ENCODE measurements around the gene INTS1. TPM values are rescaled to one million over a fixed set of nuclear protein-coding genes. Genes with fewer than 3 reads are reported as not detected.

INTS1 gene
- polyA plus RNA-seq, 2 of the 4 experiments (the other 2 are of a cell fraction), result 14.6 to 48.1 TPM

GRCh38 chr7:1501487-1502270, 2.5 kb downstream of the INTS1 start:
- H3K4me3 ChIP-seq, result no peak overlapping the region
- peaks cover 32% of the 10 kb centered on the region for H3K4me1 ChIP-seq
- H3K9me3 ChIP-seq, result no peaks in the 10 kb centered on the region
- H3K27ac ChIP-seq, result no peak overlapping the region
- ATAC-seq (no peak), DNase-seq (ENCODE audit: low read depth in 1 of 2, low spot score in 1 of 2) (no peak), FAIRE-seq (no peak)
- H3K4me2 ChIP-seq, result peak overlapping the region; percentile 91; the same call in 2 of the 3 replicates
- ChIA-PET POLR2A (no interaction called here), CTCF (interaction anchor here (0.8 to 7.2 kb wide), 6 partner anchors 8 to 325 kb away, joined by 3 to 48 read pairs (median 4); partner anchors contain the start of gene TMEM184A)
- 88% methylated on average over 21 of the region's 21 CpGs for WGBS (ENCODE audit: missing lambda C conversion rate)
- TF ChIP-seq MAX (IDR thresholded peaks at IDR 0.05) (no peak), HDAC2 (IDR thresholded peaks at IDR 0.05) (no peak), RFX5 (IDR thresholded peaks at IDR 0.05) (no peak), FOXS1 (CRISPR knock-in tag; IDR thresholded peaks at IDR 0.05) (no peak), NFE2L2 (conservative IDR thresholded peaks at IDR 0.05; ENCODE audit: low read length) (no peak), BHLHE40 (IDR thresholded peaks at IDR 0.05; ENCODE audit: low read depth, low read length) (no peak), HOXB13 (CRISPR knock-in tag; IDR thresholded peaks at IDR 0.05; ENCODE audit: low read depth) (no peak), HOXA7 (CRISPR knock-in tag; IDR thresholded peaks at IDR 0.05) (no peak), CBX8 (IDR thresholded peaks at IDR 0.05) (no peak), RNF2 (IDR thresholded peaks at IDR 0.05; ENCODE audit: borderline replicate concordance, low read depth) (no peak), ZSCAN20 (CRISPR knock-in tag; IDR thresholded peaks at IDR 0.05) (no peak), ZC3H11A (IDR thresholded peaks at IDR 0.05) (no peak), ZNF302 (CRISPR knock-in tag; IDR thresholded peaks at IDR 0.05) (no peak), ESRRA (IDR thresholded peaks at IDR 0.05; ENCODE audit: borderline replicate concordance, low read length) (no peak), ELK1 (IDR thresholded peaks at IDR 0.05; ENCODE audit: low read depth, low read length) (no peak)

GRCh38 chr7:1500064-1500807, 4.0 kb downstream of the INTS1 start:
- no peak overlapping the region for H3K4me3 ChIP-seq
- peaks cover 20% of the 10 kb centered on the region for H3K4me1 ChIP-seq
- DNase-seq (ENCODE audit: low read depth in 1 of 2, low spot score in 1 of 2), result no peak
- no peak for FAIRE-seq
- WGBS (ENCODE audit: missing lambda C conversion rate), result 97% methylated on average over 33 of the region's 34 CpGs
- ChIA-PET POLR2A (no interaction called here), CTCF (interaction anchor here (2.1 to 7.2 kb wide), 2 partner anchors 9 to 26 kb away, joined by 5 to 48 read pairs; no protein-coding TSS in a partner anchor)
- no peaks in the 10 kb centered on the region for H3K9me3 ChIP-seq
- H3K27ac ChIP-seq, result no peak overlapping the region
- no peak overlapping the region for H3K4me2 ChIP-seq
- no peak for ATAC-seq
- TF ChIP-seq JUNB (IDR thresholded peaks at IDR 0.05), result no peak
- TF ChIP-seq HES2 (IDR thresholded peaks at IDR 0.05), result no peak
- no peak for TF ChIP-seq MAZ (IDR thresholded peaks at IDR 0.05; ENCODE audit: borderline replicate concordance, low read depth, low read length)
- TF ChIP-seq HOXB5 (CRISPR knock-in tag; IDR thresholded peaks at IDR 0.05), result no peak
- no peak for TF ChIP-seq HOXB13 (CRISPR knock-in tag; IDR thresholded peaks at IDR 0.05; ENCODE audit: low read depth)
- no peak for TF ChIP-seq ZFP36 (IDR thresholded peaks at IDR 0.05; ENCODE audit: borderline replicate concordance, partially characterized antibody)
- TF ChIP-seq PHF8 (IDR thresholded peaks at IDR 0.05; ENCODE audit: borderline replicate concordance, low read depth), result no peak
- no peak for TF ChIP-seq POLR2AphosphoS2 (conservative IDR thresholded peaks at IDR 0.05; ENCODE audit: low read length)
- no peak for TF ChIP-seq ATOH8 (CRISPR knock-in tag; IDR thresholded peaks at IDR 0.05; ENCODE audit: low read depth)
- TF ChIP-seq CHD2 (IDR thresholded peaks at IDR 0.05; ENCODE audit: low read length, partially characterized antibody), result no peak
- no peak for TF ChIP-seq KDM5A (IDR thresholded peaks at IDR 0.05)
- TF ChIP-seq BCL3 (IDR thresholded peaks at IDR 0.05), result no peak
- no peak for TF ChIP-seq RARB (CRISPR knock-in tag; IDR thresholded peaks at IDR 0.05)
- TF ChIP-seq CBX2 (IDR thresholded peaks at IDR 0.05; ENCODE audit: borderline replicate concordance, low read depth), result no peak
- no peak for TF ChIP-seq ZSCAN20 (CRISPR knock-in tag; IDR thresholded peaks at IDR 0.05)
- no peak for TF ChIP-seq JUN (IDR thresholded peaks at IDR 0.05)
- TF ChIP-seq RFX5 (IDR thresholded peaks at IDR 0.05), result no peak
- TF ChIP-seq ZNF302 (CRISPR knock-in tag; IDR thresholded peaks at IDR 0.05), result no peak

Data from A549 (cell line).